Medulla oblongata (tissue), 1 donor: Measurements from ENCODE around the gene HK1.
"Not testable (repeated sequence)": the region's sequence is repeated elsewhere in the genome, so short reads cannot be mapped to it uniquely, and the experiment has no call there.

Experiments
- DNase-seq: peaks from one replicate; pipeline ENCODE4 v3.0.0-alpha.2; 2015; ENCODE audit errors: extremely low spot score

Gene HK1

DNA sequence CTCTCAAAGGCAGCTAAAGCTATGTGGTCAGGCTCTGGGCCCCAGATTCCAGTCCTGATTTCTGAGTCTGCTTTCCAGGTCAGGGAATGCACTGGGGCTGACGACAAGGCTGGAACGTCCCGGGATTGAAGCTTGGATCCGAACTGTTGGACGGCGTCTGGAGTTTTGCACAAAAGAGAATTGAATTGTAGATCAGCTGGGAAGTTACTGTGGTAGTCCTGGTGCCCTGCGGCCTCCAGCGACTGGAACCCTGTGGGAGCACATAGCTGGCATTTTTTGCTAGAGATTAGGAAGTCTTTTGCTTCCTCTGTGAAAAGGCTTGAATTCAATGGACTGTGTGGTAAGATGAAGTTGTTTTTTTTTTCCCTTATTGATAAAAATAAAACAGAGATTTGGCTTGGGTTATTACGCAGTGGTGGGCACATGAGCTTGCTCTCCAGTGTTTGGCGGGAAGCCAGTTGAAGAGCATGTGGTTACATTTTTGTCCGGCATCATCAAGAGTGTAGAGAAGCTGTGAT lies at the start of gene HK1:
Gene HK1 (plus strand): TSS at position 51 of the 518 bp plus-strand sequence.
- DNase-seq, result peak; percentile 51

DNA sequence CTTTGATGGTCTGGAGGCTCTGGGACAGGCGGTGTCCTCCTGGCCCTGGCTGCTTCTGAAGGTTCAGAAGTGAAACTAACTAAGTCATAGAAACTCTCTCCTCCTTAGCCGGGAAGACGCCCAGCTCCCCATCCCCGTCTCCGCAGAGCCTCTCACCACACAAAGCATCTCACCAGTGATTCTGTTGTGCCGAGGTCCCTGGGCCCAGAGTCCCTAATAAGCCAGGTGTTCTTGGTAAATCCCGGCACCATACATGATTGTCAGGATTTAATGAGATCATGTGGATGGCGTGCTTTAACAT lies 48.7 kb upstream of the HK1 start:
- DNase-seq, result no peak

GRCh38 chr10:69230128-69230527 lies 48.2 kb upstream of the HK1 start:
- no peak for DNase-seq

DNA sequence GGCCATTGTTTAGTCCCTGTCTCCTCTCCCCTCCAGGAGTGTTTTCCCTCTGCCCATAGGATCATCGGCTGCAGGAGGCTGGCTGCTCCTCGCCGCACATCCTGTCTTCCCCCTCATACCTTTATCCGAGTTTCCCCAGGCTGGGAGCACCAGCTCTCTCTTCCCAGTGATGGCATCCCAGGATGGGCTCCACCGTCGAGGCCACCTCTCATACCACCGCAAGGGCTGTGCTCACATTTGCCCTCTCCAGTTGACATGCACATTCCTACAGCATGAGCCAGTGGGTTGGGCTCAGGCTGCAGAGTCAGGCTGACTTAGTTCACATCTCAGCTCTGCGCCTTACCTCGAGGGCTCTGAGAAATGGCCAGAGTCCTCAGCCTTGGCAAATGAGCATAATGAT lies 46.0 kb upstream of the HK1 start:
- no peak for DNase-seq

DNA sequence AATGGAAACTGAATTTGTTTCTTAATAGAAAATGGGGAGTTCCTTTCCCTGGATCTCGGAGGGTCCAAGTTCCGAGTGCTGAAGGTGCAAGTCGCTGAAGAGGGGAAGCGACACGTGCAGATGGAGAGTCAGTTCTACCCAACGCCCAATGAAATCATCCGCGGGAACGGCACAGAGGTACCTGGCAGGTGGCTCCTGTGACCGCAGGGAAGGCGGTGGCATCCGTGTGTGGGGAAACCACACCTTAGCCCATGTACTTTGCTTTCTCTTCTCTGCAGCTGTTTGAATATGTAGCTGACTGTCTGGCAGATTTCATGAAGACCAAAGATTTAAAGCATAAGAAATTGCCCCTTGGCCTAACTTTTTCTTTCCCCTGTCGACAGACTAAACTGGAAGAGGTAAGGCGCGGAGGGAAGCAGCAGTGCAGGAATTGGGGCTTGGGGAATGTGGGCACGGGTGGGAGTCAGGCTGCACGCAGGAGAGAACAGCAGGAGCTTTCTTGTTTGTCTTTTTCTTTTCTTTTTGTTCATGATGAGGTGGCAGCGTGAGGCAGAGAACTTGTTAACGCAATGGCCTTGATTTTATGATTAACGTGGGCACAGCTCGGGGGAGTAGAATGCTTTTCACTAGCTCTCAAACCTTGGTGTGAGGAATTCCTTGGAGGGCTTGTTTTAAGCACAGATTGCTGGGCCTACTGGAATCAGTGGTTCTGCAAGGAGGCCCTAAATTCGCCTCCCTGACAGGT lies 45.4 kb upstream of the HK1 start:
- no peak for DNase-seq

GRCh38 chr10:69234447-69234846 lies 43.8 kb upstream of the HK1 start:
- no peak for DNase-seq

GRCh38 chr10:69237528-69238159 lies 40.7 kb upstream of the HK1 start:
- peak; percentile 92 for DNase-seq

GRCh38 chr10:69239136-69239535 lies 39.2 kb upstream of the HK1 start:
- DNase-seq, result no peak

DNA sequence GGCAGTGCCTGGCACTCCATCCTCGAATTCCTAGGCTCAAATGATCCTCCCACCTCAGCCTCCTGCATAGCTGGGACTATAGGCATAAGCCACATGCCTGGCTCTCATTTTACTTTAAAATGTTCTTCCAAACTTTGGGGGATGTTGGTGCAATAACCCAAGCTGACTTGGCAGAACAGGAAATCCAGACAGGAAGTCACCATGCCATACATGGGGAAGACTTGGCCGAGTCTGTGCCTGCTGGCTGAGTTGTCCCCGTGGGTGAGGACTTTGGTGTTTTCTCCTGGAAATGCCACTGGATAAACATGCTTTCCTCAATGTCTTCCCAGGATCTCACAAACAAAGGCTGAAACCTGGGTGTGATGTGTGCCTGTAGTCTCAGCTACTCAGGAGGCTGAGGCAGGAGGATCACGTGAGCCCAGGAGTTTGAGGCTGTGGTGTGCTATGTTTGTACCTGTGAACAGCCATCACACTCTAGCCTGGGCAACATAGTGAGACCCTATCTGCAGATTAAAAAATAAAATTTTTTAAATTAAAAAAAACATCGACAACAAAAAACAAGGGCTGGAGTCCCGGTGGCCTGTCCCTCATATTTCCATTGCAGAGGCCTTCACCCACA lies 38.4 kb upstream of the HK1 start:
- no peak for DNase-seq

DNA sequence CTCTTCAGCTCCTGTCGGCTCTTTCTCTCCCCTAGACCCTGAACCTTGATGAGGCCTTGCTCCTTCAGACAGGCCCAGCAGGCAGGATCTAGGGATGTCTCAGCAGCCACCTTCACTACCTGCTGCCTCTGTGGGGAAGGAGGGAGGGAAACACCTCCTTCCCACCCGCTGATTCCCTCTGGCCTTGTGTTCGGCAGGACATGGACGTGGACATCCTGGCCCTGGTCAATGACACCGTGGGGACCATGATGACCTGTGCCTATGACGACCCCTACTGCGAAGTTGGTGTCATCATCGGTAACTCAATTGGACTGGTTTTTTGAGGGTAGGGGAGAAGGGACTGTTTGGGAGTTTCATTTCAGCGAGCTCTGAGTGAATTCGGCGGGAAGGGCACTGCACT lies 37.8 kb upstream of the HK1 start:
- no peak for DNase-seq

DNA sequence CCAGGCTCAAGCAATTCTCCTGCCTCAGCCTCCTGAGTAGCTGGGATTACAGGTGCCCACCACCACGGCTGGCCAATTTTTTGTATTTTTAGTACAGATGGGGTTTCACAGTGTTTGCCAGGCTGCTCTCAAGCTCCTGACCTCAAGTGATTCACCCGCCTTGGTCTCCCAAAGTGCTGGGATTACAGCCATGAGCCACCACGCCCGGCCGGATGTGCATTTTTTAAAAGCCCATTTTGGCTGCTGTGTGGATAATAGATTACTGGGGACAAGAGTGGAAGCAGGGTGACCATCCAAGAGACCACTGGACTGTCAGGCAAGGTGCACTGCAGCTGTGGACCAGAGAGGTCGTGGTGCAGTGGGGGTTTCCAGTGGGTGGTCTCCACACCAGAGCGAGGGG lies 36.7 kb upstream of the HK1 start:
- DNase-seq, result no peak

DNA sequence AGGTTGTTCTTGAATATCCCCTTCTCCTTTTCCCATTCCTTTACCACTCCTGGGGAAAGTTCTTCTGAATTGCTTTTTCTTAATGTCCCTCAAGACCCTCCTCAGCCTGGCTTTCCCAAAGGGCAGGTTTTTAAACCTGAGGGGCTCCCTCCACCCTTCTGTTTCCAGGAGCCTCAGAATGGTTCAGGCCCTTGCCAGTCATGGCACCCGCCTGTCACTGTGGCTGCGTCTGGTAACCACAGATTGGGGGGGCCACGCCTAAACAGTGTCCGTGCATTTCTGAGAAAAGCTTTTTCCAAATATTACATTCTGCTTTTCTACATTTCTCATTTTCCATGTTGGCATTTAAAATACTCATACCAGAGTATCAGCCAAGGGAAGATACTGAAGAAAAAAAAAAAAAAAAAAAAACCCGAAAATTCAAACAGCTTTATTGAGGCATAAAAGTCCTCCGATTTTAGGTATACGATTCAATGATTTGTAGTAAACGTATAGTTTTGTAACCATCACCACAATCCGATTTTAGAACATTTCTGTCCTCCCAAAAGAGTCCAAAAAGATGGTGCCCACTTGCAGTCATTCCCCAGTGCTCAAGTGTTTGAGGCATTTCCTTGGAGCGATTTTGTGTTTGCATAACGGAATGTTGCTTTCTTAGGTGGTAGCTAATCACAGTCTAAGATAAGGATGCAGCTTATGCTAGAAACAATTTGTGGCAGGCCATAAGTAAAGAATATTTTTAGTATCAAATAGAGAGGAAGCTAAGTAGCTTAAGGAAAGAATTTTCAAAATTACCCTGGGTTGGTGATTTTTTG lies 36.0 kb upstream of the HK1 start:
- DNase-seq, result no peak

- peak; percentile 96 for DNase-seq
These were observed 35.5 kb upstream of the HK1 start for GRCh38 chr10:69242852-69243212.

GRCh38 chr10:69243817-69244216 lies 34.5 kb upstream of the HK1 start:
- DNase-seq, result no peak

DNA sequence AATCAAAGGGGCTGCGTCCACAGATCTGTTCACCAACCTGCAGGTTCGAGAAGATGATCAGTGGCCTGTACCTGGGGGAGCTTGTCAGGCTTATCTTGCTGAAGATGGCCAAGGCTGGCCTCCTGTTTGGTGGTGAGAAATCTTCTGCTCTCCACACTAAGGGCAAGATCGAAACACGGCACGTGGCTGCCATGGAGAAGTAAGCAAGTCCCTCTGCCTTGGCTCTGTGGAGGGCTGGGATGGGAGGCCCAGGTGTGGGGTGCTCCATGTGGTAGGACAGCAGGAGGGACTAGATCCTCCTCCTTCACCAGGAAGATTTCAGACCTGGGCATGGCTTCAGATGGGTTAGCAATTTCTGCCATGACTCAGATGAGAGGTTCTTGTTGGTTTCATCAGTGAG lies 32.3 kb upstream of the HK1 start:
- no peak for DNase-seq

DNA sequence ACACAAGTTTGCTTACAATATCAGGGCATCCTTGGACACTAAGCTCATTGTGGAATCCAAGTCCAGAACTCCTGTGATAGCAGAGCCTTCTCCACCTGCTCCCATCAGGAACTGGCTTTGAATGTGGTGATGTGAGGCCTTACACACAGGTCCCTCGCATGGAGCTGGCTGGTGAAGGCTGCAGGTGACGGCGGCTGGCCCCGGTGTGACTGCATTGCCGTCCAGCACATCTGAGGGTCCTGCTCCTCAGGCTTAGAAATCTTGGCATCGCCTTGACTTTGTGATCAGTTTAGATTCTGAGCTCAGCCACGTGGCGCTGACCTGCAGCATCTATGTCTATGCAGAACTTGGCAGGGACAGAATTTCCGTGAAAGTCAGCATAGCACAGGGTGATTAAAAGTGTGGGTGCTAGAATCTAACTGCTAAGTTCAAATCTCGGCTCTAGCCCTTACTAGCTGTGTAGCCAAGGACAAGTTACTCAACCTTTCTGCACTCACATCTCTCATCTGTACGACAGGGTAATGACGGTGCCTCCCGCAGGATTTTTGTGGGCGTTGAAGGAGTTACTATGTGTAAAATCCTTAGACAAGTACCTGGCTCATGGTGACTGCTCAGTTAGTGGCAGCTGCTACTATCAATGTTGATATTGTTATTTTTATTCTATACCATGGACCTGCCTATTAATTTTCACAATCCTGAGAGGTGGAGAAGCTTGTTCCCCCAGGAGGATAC lies 31.5 kb upstream of the HK1 start:
- DNase-seq, result no peak

DNA sequence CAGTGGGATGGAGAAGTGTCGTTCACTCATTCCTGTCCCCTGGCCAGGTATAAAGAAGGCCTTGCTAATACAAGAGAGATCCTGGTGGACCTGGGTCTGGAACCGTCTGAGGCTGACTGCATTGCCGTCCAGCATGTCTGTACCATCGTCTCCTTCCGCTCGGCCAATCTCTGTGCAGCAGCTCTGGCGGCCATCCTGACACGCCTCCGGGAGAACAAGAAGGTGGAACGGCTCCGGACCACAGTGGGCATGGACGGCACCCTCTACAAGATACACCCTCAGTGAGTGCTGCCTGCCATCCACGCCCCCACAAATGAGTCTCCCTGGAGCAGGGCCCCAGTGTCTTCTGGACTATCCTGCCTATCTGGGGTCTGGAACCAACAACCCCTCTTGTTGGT lies 31.0 kb upstream of the HK1 start:
- no peak for DNase-seq

DNA sequence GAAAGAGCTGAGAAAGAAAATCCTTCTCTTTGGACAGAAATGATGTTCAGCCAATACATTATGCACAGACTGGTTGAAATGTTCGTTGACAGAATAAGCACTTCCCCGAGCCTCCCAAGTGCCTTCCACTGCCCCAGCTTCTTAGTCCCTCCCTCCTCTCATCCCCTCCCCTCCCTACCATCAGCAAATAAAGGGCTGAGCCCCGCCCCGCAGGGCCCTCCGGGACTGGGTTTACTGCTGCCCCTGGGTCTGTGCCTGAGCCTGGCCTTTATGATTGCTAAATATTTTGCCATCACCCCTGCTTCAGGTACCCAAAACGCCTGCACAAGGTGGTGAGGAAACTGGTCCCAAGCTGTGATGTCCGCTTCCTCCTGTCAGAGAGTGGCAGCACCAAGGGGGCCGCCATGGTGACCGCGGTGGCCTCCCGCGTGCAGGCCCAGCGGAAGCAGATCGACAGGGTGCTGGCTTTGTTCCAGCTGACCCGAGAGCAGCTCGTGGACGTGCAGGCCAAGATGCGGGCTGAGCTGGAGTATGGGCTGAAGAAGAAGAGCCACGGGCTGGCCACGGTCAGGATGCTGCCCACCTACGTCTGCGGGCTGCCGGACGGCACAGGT lies 30.1 kb upstream of the HK1 start:
- DNase-seq, result no peak

- no peak for DNase-seq
These were observed 28.3 kb upstream of the HK1 start for GRCh38 chr10:69250041-69250440.

- DNase-seq, result not testable (repeated sequence)
These were observed 26.9 kb upstream of the HK1 start for GRCh38 chr10:69251417-69251816.

- DNase-seq, result no peak
These were observed 25.1 kb upstream of the HK1 start for GRCh38 chr10:69253171-69253570.
